NT2/D1 (cell line): ENCODE measurements around the gene RASAL1.

ENCODE experiments used
- DNase-seq: peaks from one replicate; pipeline ENCODE4 v3.0.0-alpha.2; 2011; ENCODE audit warnings: low read depth, low spot score
- H3K27me3 ChIP-seq: 2 replicates; pipeline ENCODE4 v1.6.0; 2011; ENCODE audit warnings: mild to moderate bottlenecking; ENCODE audit not compliant: insufficient read length, insufficient read depth
- H3K36me3 ChIP-seq: 2 replicates; pipeline ENCODE4 v1.6.1; 2011; ENCODE audit warnings: mild to moderate bottlenecking, low read length, mixed read lengths; ENCODE audit not compliant: insufficient read depth, insufficient read length
- H3K4me1 ChIP-seq: 2 replicates; pipeline ENCODE4 v1.5.1; 2011; ENCODE audit not compliant: insufficient read depth, insufficient read length
- H3K4me3 ChIP-seq: 2 replicates; pipeline ENCODE4 v1.5.1; 2011; ENCODE audit warnings: low read depth; ENCODE audit not compliant: insufficient read length
- H3K9ac ChIP-seq: 2 replicates; pipeline ENCODE4 v1.6.0; 2011; ENCODE audit warnings: low read depth; ENCODE audit not compliant: insufficient read length
- H3K9me3 ChIP-seq: 2 replicates; pipeline ENCODE4 v1.5.1; 2011; ENCODE audit warnings: mild to moderate bottlenecking, low read length; ENCODE audit not compliant: insufficient read depth
- SUZ12 ChIP-seq: IDR thresholded peaks from 2 replicates; pipeline ENCODE4 v1.6.1; 2011; ENCODE audit not compliant: insufficient read length, insufficient read depth; ENCODE audit errors: extremely low read depth
- YY1 ChIP-seq: IDR thresholded peaks from 2 replicates; pipeline ENCODE4 v1.6.1; 2011; ENCODE audit not compliant: insufficient read length, insufficient read depth
- ZNF274 ChIP-seq: IDR thresholded peaks from 2 replicates; pipeline ENCODE4 v1.6.1; 2011; ENCODE audit warnings: mild to moderate bottlenecking, low read depth, low read length

RASAL1 gene

DNA sequence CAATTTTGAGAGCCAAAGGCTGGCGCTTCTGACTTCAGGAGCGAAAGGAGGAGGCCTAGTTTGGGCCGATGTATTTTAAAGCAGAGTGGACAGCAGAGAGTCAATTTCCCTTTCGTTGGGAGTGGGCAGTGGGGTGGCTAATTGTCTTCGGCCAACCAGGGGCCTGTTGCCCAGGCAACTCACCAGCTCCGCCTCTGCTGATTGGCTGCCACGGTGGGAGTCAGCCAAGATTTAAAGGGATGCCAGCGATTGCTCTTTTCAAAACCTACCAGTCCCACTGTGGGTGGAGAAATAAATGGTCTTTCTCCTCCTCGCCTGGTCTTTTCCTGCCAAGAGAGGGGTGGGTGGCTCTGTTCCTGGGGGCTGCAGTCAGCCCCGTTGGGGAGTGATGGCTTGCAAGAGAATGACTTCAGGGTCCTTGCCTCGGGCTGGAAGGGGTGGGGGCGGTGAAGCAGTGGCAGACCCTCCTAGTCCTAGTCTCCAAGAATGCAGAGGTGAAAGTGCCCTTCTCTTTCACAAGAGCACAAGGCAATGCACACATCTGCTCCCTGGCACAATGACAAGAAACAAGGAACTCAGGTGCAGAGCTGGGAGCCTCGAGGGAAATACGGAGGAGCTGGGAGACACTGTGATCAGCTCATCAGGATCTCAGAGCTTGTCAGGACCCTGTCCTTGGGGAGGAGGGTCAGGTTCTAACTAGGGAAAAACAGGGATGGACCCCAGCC, 37.7 kb downstream of the RASAL1 start:
- Histone ChIP-seq H3K4me3 (no peak overlapping the region), H3K9ac (no peak overlapping the region), H3K4me1 (peaks cover 9% of the 10 kb centered on the region), H3K9me3 (no peaks in the 10 kb centered on the region), H3K27me3 (no peaks in the 10 kb centered on the region), H3K36me3 (no peaks in the 10 kb centered on the region)
- TF ChIP-seq SUZ12 (no peak), YY1 (no peak), ZNF274 (no peak)
- no peak for DNase-seq

DNA sequence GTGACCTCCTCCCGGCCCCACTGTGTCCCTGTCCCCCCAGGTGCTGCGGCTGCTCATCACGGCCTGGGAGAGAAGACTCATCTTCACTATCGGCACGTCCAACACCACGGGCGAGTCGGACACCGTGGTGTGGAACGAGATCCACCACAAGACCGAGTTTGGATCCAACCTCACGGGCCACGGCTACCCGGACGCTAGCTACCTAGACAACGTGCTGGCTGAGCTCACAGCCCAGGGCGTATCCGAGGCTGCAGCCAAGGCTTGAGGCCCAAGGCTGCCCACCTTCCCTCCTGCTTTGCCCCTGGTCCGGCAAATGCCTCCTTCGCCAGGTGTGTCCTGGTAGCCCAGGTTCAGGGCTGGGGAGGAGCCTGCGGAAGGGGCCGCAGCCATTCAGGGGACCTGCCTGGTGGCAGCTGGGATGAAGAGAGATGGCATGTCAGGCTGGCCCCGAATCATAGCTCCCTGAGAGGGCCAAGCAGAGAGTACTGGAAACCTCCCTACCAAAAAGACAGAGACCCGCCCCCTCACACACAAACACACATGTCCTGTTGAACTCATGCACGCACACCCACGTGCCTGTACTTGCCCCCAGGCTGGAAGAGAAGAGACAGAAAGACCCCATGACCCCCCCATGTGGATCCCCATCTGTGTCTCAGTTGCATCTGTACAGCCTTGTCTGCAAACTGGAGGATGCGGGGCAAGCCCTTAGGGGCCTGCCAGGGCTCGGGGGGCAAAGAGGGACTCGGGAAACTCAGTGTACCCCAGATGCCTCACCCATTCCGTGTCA, 38.7 kb downstream of the RASAL1 start:
- H3K9ac ChIP-seq: peak overlapping the region; percentile 8
- no peak for TF ChIP-seq YY1
- no peak for TF ChIP-seq ZNF274
- TF ChIP-seq SUZ12: no peak
- H3K27me3 ChIP-seq: no peaks in the 10 kb centered on the region
- no peaks in the 10 kb centered on the region for H3K36me3 ChIP-seq
- peaks cover 9% of the 10 kb centered on the region for H3K4me1 ChIP-seq
- H3K9me3 ChIP-seq: no peaks in the 10 kb centered on the region
- H3K4me3 ChIP-seq: no peak overlapping the region
- DNase-seq: no peak

DNA sequence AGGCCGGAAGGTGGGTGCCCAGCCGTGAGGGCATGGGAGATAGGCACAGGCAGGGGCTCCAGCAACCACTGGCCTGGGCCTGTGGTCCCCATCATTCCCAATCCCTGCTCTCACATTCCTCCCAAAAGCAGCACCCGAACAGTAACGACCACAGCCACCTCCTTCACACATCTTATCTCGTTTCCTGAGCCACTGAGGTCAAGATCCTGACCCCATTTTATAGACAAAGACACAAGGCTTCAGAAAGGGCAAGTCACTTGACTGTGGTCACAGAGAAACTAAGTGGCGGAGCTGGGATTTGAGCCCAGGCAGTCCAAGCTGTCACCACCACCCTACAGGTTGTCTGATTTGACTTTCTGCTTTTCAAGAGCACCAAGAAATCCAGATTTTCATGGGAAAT, 40.2 kb downstream of the RASAL1 start:
- no peak overlapping the region for H3K9ac ChIP-seq
- TF ChIP-seq SUZ12 (no peak), YY1 (no peak), ZNF274 (no peak)
- H3K36me3 ChIP-seq: no peaks in the 10 kb centered on the region
- H3K9me3 ChIP-seq: no peaks in the 10 kb centered on the region
- H3K4me1 ChIP-seq: peaks cover 8% of the 10 kb centered on the region
- H3K27me3 ChIP-seq: no peaks in the 10 kb centered on the region
- no peak overlapping the region for H3K4me3 ChIP-seq
- no peak for DNase-seq

DNA sequence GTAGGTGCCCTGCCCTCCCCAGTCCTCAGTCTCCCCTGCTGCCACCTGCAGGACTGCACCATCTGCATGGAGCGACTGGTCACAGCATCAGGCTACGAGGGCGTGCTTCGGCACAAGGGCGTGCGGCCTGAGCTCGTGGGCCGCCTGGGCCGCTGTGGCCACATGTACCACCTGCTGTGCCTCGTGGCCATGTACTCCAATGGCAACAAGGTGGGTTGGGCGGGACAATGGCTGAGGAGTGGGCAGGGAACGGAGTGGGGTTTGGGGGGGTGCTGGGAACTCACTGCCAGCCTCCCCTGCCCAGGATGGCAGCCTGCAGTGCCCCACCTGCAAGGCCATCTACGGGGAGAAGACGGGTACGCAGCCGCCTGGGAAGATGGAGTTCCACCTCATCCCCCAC, 40.8 kb downstream of the RASAL1 start:
- Histone ChIP-seq H3K27me3 (no peaks in the 10 kb centered on the region), H3K9me3 (no peaks in the 10 kb centered on the region), H3K36me3 (no peaks in the 10 kb centered on the region), H3K4me3 (no peak overlapping the region), H3K9ac (no peak overlapping the region), H3K4me1 (peaks cover 8% of the 10 kb centered on the region)
- no peak for DNase-seq
- TF ChIP-seq ZNF274: no peak
- TF ChIP-seq SUZ12: no peak
- no peak for TF ChIP-seq YY1

DNA sequence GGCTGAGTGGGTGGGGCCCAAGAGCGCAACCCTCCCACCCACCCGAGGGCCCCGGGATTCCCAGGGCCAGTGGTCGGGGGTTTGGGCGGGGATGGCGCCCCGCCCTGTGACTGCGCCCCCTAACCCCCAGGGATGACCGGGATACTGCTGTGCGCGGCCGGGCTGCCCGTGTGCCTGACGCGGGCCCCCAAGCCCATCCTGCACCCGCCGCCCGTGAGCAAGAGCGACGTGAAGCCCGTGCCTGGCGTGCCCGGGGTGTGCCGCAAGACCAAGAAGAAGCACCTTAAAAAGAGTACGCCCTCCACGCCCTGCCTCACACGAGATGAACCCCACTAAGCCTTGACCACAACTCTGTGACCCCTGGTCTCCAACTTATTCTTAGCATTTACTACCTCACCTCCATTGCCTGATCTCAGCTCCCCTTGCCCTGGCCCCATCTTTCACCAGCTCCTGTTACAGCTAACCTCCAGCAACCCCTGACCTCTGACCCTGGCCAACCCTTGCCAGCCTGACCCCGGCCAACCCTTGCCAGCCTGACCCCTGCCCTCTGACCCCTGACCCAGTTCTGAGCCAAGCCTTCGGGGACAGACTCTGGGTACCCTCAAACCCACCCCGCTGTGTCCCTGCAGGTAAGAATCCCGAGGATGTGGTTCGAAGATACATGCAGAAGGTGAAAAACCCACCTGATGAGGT, 42.0 kb downstream of the RASAL1 start:
- Histone ChIP-seq H3K9me3 (no peaks in the 10 kb centered on the region), H3K36me3 (no peaks in the 10 kb centered on the region), H3K9ac (no peak overlapping the region), H3K27me3 (no peaks in the 10 kb centered on the region), H3K4me3 (no peak overlapping the region), H3K4me1 (peaks cover 8% of the 10 kb centered on the region)
- DNase-seq: no peak
- TF ChIP-seq SUZ12 (no peak), YY1 (no peak), ZNF274 (no peak)

DNA sequence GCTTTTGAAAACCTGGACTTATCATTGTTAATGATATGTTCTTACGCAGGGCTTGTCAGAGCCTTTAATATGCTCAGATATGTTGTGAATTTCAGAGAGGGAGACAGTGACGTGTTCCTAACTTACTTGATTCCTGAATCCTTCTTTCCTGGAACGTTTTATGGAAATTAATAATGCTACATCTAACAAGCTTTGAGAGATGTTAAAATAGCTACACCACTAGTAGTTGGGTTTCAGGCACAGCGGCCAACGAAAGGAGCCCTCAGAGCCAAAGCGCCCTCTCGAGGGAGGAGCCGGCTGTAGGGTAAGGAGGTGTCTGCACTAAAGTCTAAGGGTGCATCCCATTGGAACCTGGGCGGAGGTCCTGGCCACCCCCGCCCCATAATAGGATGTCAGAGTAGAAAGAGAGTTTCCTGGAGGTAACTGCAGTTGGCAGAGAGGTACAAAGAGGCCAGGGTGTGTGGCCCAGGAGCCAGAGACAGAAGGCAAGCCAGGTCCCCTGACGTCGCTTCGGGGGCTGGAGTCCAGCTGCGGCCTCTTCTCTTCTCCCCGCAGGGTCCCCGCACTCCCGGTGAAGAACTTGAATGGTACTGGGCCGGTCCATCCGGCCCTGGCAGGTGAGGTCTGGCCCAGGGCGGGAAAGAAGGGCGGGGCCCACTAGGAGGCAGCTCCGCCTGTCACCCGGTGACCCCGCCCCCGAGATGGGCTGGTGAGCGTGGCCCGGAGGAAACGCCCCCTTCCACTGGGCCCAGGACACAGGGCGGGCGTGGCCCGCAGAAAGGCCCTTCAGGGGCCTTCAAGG, 42.8 kb downstream of the RASAL1 start:
- no peak overlapping the region for H3K9ac ChIP-seq
- no peaks in the 10 kb centered on the region for H3K27me3 ChIP-seq
- H3K9me3 ChIP-seq: no peaks in the 10 kb centered on the region
- H3K4me1 ChIP-seq: peaks cover 3% of the 10 kb centered on the region
- TF ChIP-seq YY1 (no peak), ZNF274 (no peak), SUZ12 (no peak)
- no peak for DNase-seq
- no peaks in the 10 kb centered on the region for H3K36me3 ChIP-seq
- H3K4me3 ChIP-seq: no peak overlapping the region

DNA sequence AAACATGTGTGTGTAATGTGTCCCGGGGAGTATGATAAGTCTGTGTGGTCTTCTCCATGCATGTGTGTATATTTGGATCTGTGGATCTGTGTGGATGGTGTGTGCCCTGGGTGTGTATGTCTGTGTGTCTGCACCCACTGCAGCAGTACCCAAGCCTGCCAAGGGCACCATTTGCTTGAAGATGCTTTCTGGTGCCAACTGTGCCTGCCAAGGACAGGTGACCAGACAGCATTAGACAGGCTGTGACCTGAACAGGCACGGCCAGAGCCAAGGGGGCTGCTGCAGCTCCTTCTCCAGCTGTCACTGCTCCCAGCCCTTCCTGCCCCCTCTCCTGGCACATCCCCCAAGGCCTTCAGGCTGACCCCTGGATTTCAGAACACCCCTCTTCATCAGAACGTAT, 44.1 kb downstream of the RASAL1 start:
- H3K36me3 ChIP-seq: no peaks in the 10 kb centered on the region
- no peaks in the 10 kb centered on the region for H3K27me3 ChIP-seq
- no peak for DNase-seq
- no peak overlapping the region for H3K4me3 ChIP-seq
- TF ChIP-seq ZNF274 (no peak), YY1 (no peak), SUZ12 (no peak)
- no peak overlapping the region for H3K9ac ChIP-seq
- peaks cover 7% of the 10 kb centered on the region for H3K4me1 ChIP-seq
- no peaks in the 10 kb centered on the region for H3K9me3 ChIP-seq
